Stimulated activated effector memory CD8-positive, alpha-beta T cell treated with anti-CD3 and anti-CD28 coated beads, Interleukin-12 subunit alpha, Interleukin-12 subunit beta, amount 100 ng/mL, for 72 hours (primary cell): ENCODE results near the gene CACNA2D1.

Source experiments
- ATAC-seq: fragments of 150-1000 bp; cut with Tn5 transposase; 2 replicates; pipeline ENCODE4 v1.10.0; 2021
- DNase-seq, 2 donors: peaks; one replicate each; pipeline ENCODE4 v3.0.0; 2021 to 2022; ENCODE audit warnings: low spot score in 2 of 2
- H3K27ac Mint-ChIP-seq: one replicate; pipeline ENCODE4 v1.8.0; 2022; ENCODE audit warnings: mild to moderate bottlenecking, mixed read lengths
- H3K36me3 Mint-ChIP-seq: one replicate; pipeline ENCODE4 v1.8.0; 2022; ENCODE audit warnings: mild to moderate bottlenecking, mixed read lengths
- H3K4me1 Mint-ChIP-seq: one replicate; pipeline ENCODE4 v1.8.0; 2022; ENCODE audit warnings: mixed read lengths
- H3K4me3 Mint-ChIP-seq: one replicate; pipeline ENCODE4 v1.8.0; 2022; ENCODE audit warnings: mild to moderate bottlenecking, mixed read lengths
- H3K9me3 Mint-ChIP-seq: one replicate; pipeline ENCODE4 v1.8.0; 2022; ENCODE audit warnings: mixed read lengths

The CACNA2D1 gene

DNA sequence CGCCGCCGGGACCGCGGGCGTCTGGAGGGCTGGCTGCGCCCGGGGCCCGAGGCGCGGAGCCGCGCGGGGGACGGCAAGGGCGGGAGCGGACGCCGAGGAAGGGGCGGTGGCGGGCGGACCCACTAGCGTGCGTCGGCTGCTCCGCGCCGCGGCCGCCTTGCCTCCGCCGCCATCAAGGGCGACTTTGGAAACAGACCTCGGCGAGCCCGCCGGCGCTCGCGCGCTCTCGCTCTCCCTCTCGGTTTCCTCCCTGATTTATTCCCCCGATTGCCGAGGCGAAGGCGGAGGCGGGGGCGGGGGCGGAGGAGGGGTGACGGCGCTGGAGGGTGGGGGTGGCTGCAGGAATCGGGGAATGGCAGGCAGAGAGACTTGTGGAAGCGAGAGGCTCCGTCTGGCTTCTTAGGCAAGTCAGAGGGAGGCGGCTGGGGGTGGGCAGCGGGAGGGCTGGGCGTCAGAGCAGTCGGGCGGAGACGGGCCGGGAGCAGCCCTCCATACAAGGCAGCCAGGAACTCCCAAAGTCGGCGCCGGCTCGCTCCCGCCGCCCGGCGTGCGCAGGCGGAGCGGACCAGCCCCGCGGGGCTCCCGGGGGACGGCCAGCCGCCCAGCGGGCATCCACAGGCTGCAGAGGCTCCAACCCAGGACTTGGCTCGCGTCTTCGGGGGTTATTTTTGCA lies at the start of gene CACNA2D1:
Gene CACNA2D1, minus strand, starts transcription at position 231 of the 673 bp plus-strand sequence.
- H3K9me3 Mint-ChIP-seq = no peaks in the 10 kb centered on the region
- H3K36me3 Mint-ChIP-seq = no peaks in the 10 kb centered on the region
- H3K4me3 Mint-ChIP-seq = peak within 1 kb of the TSS; percentile 44
- DNase-seq = no peak
- H3K4me1 Mint-ChIP-seq = no peaks in the 10 kb centered on the region
- H3K27ac Mint-ChIP-seq = no peak within 1 kb of the TSS
- peak; percentile 36 for ATAC-seq

DNA sequence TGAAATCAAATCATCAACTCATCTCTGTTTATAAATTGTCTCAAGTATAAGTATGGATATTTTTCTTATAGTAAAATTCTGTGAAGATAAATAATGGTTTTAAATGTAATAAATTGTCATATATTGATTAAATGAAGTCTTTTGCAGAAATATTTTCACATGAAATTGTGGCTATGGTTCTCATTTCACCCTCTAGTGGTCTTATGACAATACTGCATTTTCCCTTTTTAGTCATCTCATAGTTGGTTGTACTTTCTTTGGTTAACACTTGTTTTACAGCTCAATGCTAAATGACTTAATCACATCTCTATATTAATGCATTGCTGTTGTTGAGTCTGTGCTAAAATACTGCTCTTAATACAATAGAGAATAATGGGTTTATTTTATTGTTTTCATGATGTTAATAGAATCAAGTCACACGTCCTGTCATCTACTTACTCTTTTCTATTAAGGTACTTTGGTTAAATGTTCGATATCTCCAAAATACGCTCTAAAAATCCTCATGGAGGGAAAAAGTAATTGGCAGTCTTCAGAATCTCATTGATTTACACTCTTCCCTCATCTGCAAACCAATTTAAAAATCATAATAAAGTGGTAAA lies 38.0 kb upstream of the CACNA2D1 start:
- no peak overlapping the region for H3K27ac Mint-ChIP-seq
- H3K9me3 Mint-ChIP-seq = no peaks in the 10 kb centered on the region
- no peak for DNase-seq
- ATAC-seq = no peak
- H3K36me3 Mint-ChIP-seq = no peaks in the 10 kb centered on the region
- H3K4me3 Mint-ChIP-seq = no peak overlapping the region
- H3K4me1 Mint-ChIP-seq = no peaks in the 10 kb centered on the region

DNA sequence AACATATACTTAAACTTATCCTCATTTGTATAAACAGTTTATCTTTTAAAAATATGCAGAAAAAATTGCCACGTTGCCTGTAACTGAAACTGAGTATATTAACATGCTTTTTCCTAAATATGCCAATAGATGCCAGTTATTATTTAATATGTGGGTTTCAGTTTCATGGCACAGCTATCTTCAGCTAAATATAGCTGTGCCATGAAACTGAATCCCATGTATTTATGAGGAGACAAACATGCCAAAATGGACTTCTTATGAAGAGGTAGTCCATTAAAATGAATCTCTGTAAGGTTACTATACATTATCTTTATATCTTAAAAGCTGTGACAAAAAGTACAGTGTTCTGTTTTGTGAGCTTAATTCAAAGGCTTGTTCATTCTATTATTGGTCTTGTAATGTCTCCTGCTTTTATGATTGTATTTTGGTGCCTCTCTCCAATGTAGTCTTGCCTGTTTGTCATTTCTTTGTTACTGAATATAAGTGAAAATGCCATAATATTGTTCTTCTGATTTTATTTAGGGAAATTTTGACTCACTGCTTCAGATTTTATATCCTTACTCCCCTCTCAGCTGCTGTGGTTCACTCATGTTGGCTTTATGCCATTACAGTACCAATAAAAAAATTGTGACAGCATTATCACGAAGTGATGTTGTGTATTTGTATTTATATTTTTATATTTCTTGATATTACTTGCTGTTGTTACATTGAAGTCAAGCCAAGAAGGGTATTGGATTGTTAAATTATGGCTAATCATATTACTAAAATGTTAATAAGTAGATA lies 34.3 kb upstream of the CACNA2D1 start:
- ATAC-seq = no peak
- Mint-ChIP-seq H3K9me3 (no peaks in the 10 kb centered on the region), H3K4me3 (no peak overlapping the region), H3K27ac (no peak overlapping the region), H3K36me3 (no peaks in the 10 kb centered on the region), H3K4me1 (no peaks in the 10 kb centered on the region)
- no peak for DNase-seq

DNA sequence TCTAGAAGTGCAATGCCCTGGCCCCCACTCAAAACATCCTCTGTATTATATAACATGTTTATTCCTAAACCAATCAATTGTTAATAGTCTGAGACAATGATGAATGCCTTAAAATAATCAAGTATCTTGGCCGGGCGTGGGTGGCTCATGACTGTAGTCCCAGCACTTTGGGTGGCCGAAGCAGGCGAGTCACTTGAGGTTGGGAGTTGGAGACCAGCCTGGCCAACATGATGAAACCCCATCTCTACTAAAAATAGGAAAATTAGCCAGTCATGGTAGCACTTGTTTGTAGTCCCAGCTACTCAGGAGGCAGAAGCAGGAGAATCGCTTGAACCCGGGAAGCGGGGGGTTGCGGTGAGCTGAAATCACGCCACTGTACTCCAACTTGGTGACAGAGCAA lies 29.4 kb upstream of the CACNA2D1 start:
- Mint-ChIP-seq H3K4me3 (no peak overlapping the region), H3K9me3 (peaks cover 5% of the 10 kb centered on the region), H3K36me3 (no peaks in the 10 kb centered on the region), H3K27ac (no peak overlapping the region), H3K4me1 (no peaks in the 10 kb centered on the region)
- no peak for DNase-seq
- no peak for ATAC-seq

DNA sequence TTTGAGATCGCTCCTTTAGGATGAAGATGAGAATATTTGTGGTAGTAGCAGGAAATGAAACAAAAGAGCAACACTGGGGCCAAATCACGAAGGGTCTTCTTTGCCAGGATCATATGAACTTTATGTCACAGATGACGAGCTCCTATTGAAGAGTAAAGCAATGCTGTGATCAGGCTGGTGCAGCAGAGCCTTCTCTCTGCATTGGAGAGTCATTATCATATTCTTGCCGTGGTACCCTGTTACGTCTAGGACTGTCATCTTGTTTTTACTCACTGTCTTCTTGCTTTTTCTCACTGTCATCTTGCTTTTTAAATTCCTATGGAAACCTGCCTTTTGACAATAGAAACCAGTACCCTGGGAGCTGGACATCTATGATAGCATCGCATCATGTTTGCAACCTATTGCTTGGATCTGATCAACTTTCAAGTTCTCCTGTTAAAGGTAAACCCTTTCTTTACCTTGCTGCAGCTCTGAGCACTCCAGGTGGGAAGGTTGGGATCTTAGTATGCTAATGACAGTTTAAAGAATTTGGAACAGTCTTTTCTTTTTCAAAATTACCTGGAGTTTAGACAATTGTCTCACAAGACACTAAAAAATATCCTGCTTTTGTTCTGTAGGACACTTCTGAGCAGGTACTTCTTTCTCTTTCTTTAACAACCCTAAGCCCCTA lies 27.9 kb upstream of the CACNA2D1 start:
- Mint-ChIP-seq H3K9me3 (peaks cover 5% of the 10 kb centered on the region), H3K4me1 (no peaks in the 10 kb centered on the region), H3K4me3 (no peak overlapping the region), H3K36me3 (no peaks in the 10 kb centered on the region), H3K27ac (no peak overlapping the region)
- ATAC-seq (no peak), DNase-seq (no peak)

DNA sequence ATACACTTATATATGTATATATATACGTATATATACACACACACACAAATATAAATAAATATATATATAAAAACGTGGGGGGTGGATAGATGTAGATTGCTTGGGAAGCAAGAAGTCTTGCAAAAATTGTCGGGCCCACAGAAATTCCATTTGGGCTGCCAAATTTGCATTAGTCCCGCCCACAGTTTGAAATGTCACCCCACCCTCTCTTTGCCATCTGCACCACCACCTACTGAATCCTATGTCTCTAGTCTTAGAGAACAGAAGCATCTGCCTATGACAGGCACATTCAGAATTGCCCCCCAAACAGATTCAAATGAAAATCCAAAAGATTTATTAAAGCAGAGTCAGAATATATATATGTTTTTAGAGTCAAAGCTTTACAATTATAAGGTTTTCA lies 25.6 kb upstream of the CACNA2D1 start:
- Mint-ChIP-seq H3K27ac (no peak overlapping the region), H3K4me3 (no peak overlapping the region), H3K36me3 (no peaks in the 10 kb centered on the region), H3K4me1 (no peaks in the 10 kb centered on the region), H3K9me3 (peaks cover 5% of the 10 kb centered on the region)
- ATAC-seq (no peak), DNase-seq (no peak)

DNA sequence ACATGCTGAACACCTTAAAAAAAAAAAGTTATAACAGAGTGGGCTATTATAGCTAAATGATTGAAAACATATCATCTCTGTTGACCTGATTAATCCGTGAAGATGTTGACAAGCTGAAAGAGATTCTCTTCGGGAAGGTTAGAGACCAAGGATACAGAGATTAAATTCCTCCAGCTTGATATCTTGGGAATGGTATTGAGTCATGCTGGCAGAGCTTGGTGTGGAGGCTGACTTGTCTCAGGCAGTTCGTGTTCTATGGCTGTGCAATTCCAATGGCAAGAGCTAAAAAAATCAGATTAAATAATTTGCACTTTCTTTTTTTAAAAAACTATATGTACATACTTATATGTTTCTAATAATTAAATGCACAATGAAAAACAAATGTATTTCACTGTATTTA lies 24.9 kb upstream of the CACNA2D1 start:
- Mint-ChIP-seq H3K4me1 (no peaks in the 10 kb centered on the region), H3K36me3 (no peaks in the 10 kb centered on the region), H3K9me3 (peaks cover 5% of the 10 kb centered on the region), H3K27ac (no peak overlapping the region), H3K4me3 (no peak overlapping the region)
- ATAC-seq (no peak), DNase-seq (no peak)

DNA sequence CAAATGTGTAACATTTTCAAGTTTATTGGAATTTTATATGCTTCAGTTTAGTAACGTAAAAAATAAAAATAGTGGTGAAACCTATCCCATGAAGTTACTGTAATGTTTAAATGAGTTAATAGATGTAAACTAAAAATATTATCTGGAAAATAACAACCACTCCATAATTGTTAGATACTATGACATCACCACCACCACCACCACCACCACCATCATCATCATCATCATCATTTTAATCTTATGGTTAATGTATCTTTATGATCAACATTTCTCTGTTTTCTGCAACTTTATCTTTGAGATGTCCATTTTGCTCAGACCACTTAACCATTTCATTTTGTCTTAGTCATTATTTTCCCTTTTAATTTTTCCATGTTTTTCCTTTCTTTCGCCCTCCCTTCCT lies 23.4 kb upstream of the CACNA2D1 start:
- ATAC-seq = no peak
- H3K9me3 Mint-ChIP-seq = peaks cover 5% of the 10 kb centered on the region
- no peak for DNase-seq
- no peak overlapping the region for H3K4me3 Mint-ChIP-seq
- no peak overlapping the region for H3K27ac Mint-ChIP-seq
- no peaks in the 10 kb centered on the region for H3K36me3 Mint-ChIP-seq
- H3K4me1 Mint-ChIP-seq = no peaks in the 10 kb centered on the region

DNA sequence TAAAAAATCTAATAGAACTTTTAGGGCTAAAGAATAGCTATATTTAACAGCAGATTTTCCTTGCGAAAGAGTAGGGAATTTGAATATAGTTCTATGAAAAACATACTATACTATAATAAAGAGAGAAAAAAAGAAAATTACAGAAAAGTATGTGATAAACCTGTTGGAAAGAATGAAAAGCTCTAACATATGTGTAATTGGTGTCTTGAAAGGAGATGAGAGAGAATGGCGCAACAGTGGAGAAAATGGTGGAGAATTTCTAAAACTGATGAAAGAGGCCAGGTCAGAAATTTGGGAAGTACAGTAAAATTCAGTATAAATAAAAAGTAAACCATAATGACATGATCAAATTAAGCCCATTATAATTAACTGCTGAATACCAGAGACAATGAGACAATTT lies 20.8 kb upstream of the CACNA2D1 start:
- peaks cover 4% of the 10 kb centered on the region for H3K9me3 Mint-ChIP-seq
- no peak for ATAC-seq
- no peak for DNase-seq

DNA sequence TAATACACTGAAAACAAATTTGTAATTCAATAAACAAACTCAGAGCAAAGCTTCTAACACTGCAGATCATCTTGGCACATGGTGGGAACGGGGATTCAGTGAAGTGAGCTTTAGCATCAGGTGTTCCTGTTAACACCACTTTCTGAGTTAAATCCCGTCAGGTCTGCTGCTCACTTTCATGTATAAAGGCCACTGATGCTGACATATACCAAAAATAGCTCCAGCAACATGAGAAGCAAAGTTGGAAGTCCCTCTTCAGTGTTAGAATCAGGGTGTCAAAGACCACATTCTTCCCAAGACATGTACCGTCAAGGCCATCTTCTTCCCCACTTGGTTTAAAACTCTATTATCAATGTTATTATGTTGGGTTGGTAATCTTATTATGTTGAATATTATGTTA lies 11.7 kb upstream of the CACNA2D1 start:
- Mint-ChIP-seq H3K4me1 (no peaks in the 10 kb centered on the region), H3K9me3 (peaks cover 2% of the 10 kb centered on the region), H3K36me3 (no peaks in the 10 kb centered on the region), H3K4me3 (no peak overlapping the region), H3K27ac (no peak overlapping the region)
- no peak for ATAC-seq
- no peak for DNase-seq

More for the DNA sequence above, 20.8 kb upstream of the CACNA2D1 start:
- no peak overlapping the region for H3K4me3 Mint-ChIP-seq
- no peaks in the 10 kb centered on the region for H3K36me3 Mint-ChIP-seq
- no peaks in the 10 kb centered on the region for H3K4me1 Mint-ChIP-seq
- H3K27ac Mint-ChIP-seq = no peak overlapping the region

DNA sequence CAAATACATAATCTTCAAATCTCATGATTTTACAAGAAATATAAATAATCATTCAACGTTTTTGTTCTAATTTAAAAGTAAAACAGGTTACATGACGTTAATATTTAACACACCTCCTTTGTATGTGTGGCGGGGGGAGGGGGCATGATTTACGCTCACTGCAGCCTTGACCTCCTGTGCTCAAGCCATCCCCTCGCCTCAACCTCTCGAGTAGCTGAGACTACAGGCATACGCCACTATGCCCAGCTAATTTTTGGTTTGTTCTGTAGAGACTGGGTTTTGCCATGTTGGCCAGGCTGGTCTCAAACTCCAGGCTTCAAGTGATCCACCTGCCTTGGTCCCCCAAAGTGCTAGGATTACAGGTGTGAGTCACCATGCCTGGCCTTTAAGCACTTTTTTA lies 7.2 kb upstream of the CACNA2D1 start:
- no peaks in the 10 kb centered on the region for H3K36me3 Mint-ChIP-seq
- no peak for DNase-seq
- no peaks in the 10 kb centered on the region for H3K4me1 Mint-ChIP-seq
- no peak overlapping the region for H3K27ac Mint-ChIP-seq
- H3K9me3 Mint-ChIP-seq = no peaks in the 10 kb centered on the region
- H3K4me3 Mint-ChIP-seq = no peak overlapping the region
- ATAC-seq = no peak

DNA sequence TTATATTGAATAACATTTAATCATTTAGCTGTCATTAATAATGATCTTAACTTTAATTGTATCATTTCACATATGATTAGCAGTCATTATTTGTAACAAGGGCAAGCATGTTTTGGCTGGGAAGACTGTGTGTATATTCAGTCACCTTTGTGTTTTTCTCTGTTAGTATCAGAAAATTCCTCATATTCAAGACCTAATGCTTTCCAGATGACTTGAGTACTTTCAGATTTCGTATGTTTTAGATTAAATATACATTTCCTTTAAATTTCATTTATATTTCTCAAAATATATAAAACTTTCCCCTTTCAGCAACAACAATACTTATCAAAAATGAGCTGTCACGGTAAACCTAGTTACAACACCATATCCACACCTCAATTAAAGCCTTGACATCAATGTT lies 6.3 kb upstream of the CACNA2D1 start:
- H3K4me1 Mint-ChIP-seq = no peaks in the 10 kb centered on the region
- no peaks in the 10 kb centered on the region for H3K9me3 Mint-ChIP-seq
- H3K36me3 Mint-ChIP-seq = no peaks in the 10 kb centered on the region
- no peak overlapping the region for H3K4me3 Mint-ChIP-seq
- ATAC-seq (no peak), DNase-seq (no peak)
- no peak overlapping the region for H3K27ac Mint-ChIP-seq

DNA sequence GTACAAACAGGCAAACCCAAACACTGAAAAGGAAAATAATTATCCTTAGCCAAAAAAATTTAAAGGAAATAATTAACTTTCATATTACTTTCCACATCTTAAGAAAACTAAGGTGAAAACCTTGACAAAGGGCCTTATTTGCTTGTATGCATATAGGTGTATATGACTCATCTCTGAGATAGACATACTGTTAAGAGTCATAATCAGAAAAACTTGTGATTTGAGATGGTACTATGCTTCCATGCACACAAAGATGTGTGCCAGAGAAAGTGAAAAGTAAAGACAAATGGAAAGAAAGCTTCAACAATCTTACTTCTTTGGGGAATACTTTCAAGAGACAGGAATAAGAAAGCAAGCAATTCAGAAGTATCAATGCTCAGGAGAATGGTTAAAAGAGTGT lies 3.3 kb upstream of the CACNA2D1 start:
- no peaks in the 10 kb centered on the region for H3K36me3 Mint-ChIP-seq
- H3K4me3 Mint-ChIP-seq = no peak overlapping the region
- no peaks in the 10 kb centered on the region for H3K4me1 Mint-ChIP-seq
- no peaks in the 10 kb centered on the region for H3K9me3 Mint-ChIP-seq
- H3K27ac Mint-ChIP-seq = no peak overlapping the region
- DNase-seq (no peak), ATAC-seq (no peak)

DNA sequence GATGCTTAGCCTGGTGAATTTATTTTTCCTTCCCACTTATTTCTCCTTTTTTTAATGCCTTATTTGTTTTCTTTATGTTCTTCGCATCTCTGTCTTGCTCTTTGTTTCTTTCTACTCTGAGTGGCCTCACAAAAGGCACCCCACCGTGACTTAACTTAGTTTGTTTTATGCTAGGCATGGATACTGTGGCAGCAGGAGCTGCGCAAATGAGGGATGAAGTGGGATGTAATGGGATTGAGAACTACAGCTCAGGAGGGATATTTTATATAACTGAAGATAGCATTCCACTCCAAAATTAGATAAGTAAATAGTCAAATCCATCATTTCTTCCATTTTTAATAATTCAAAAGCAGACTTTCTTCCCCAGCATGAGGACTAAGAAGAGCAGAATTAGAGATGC lies 1.7 kb upstream of the CACNA2D1 start:
- ATAC-seq (no peak), DNase-seq (no peak)
- Mint-ChIP-seq H3K27ac (no peak overlapping the region), H3K9me3 (no peaks in the 10 kb centered on the region), H3K4me1 (no peaks in the 10 kb centered on the region), H3K36me3 (no peaks in the 10 kb centered on the region), H3K4me3 (no peak overlapping the region)

DNA sequence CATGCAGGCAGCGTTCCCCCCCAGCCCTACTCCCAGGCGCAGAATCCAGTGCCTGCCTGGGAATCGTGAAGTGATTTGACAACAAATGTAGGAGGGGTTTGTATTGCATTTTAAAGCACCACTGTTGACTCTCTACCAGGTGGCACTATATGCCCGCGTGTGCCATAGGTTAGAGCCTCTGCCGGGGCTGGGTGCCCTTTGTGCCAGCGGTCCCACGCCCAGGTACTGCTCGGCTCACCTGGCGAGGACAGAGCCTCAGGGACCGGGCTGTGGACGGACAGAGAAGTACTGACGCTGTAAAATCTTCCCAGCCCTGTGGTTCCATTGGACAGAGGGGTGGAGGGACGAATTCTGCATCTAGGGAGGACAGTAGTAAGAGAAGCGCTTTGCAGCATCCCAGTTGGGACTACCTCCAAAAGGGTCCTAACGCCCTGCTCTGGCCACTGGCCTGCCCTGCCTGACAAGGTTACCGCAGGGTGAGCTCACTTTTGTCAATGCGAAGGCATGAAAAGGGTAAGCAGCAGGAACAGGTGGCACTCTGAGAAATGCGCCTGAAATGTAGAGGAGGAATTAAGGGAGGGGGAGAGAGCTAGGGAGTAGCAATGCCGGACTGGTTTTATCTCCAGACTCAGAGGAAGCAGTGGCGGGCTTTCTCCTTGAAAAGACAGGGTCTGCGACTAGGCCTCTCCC lies 788 bp upstream of the CACNA2D1 start:
- peak; percentile 28 for ATAC-seq
- Mint-ChIP-seq H3K4me1 (no peaks in the 10 kb centered on the region), H3K36me3 (no peaks in the 10 kb centered on the region), H3K27ac (no peak overlapping the region), H3K9me3 (no peaks in the 10 kb centered on the region), H3K4me3 (peak overlapping the region; percentile 41)
- DNase-seq = no peak
